Lung (tissue), 12 donors: ENCODE measurements around the gene WNK2. TPM values are rescaled to one million over a fixed set of nuclear protein-coding genes. Genes with fewer than 3 reads are reported as not detected.

Source experiments
- ATAC-seq: fragments of 200-7000 bp; cut with Tn5 transposase; one replicate; pipeline ENCODE4 v1.9.1; 2020; ENCODE audit warnings: moderate number of reproducible peaks; ENCODE audit not compliant: insufficient read depth, low FRiP score
- DNase-seq, 3 donors: peaks; one replicate each; pipeline ENCODE4 v3.0.0-alpha.2; 2013 to 2017
- H3K27ac ChIP-seq, 2 donors: one replicate each; pipeline ENCODE4 v1.5.1; 2013; ENCODE audit warnings: mild to moderate bottlenecking in 2 of 2, moderate library complexity in 2 of 2, control low read depth in 1 of 2, inconsistent platforms in 1 of 2, low read depth in 1 of 2, low read length in 1 of 2
- H3K27me3 ChIP-seq, 3 donors: one replicate each; pipeline ENCODE4 v1.5.1; 2013; ENCODE audit warnings: low read length in 2 of 3; ENCODE audit not compliant: control insufficient read depth in 3 of 3, insufficient read depth in 3 of 3
- H3K36me3 ChIP-seq, 4 donors: one replicate each; pipeline ENCODE4 v1.5.1; 2013; ENCODE audit warnings: low read length in 4 of 4, mild to moderate bottlenecking in 1 of 4, moderate library complexity in 1 of 4; ENCODE audit not compliant: control insufficient read depth in 4 of 4, insufficient read depth in 4 of 4
- H3K4me1 ChIP-seq, 5 donors: one replicate each; pipeline ENCODE4 v1.5.1; 2013; ENCODE audit warnings: low read length in 5 of 5, mild to moderate bottlenecking in 2 of 5, moderate library complexity in 1 of 5; ENCODE audit not compliant: control insufficient read depth in 5 of 5, insufficient read depth in 5 of 5
- H3K4me3 ChIP-seq: one replicate; pipeline ENCODE4 v1.5.1; 2013; ENCODE audit warnings: mild to moderate bottlenecking, control low read depth, moderate library complexity
- H3K9ac ChIP-seq, 2 donors: one replicate each; pipeline ENCODE4 v1.5.1; 2013; ENCODE audit warnings: low read length in 2 of 2, control low read depth in 1 of 2; ENCODE audit not compliant: insufficient read depth in 1 of 2
- H3K9me3 ChIP-seq, 4 donors: one replicate each; pipeline ENCODE4 v1.5.1; 2013; ENCODE audit warnings: low read length in 3 of 4, mild to moderate bottlenecking in 1 of 4, moderate library complexity in 1 of 4; ENCODE audit not compliant: control insufficient read depth in 4 of 4, insufficient read depth in 3 of 4
- CTCF ChIP-seq: IDR thresholded peaks from 2 replicates; pipeline ENCODE4 v1.5.1; 2012; ENCODE audit warnings: mild to moderate bottlenecking; ENCODE audit errors: control extremely low read depth, extremely low read depth
- WGBS, 2 donors: extraction: QIAGEN DNeasy Blood & Tissue Kit; methylation state at CpG; one replicate each; pipeline ENCODE4 v1.1.7; 2013; 5-methylcytosine and 5-hydroxymethylcytosine counted together
- polyA plus RNA-seq, 2 donors: library from polyadenylated mRNA; stranded (reverse); fragments of 200-250 nt; gene quantifications; one replicate each; pipeline ENCODE4 v1.2.1, GENCODE V29; 2013
- total RNA-seq, 2 donors: library from RNA; depleted of rRNA in 1 of 2; stranded (reverse); fragments of >200 nt in 1 of 2; gene quantifications; one replicate each; pipeline ENCODE4 v1.2.1, GENCODE V29; 2014 to 2021
- donor health status: control.
- donor health status: control.
- donor health status: Bipolar disorder and iron deficiency.
- donor health status: healthy.
- donor health status: DM: yes; HTN: yes; CAD: no.

Gene WNK2
- total and polyA plus RNA-seq, 4 donors, result 1.00 to 8.5 (median 2.9) TPM

- TF ChIP-seq CTCF, result no peak
- WGBS, 2 donors, result 78 to 94% methylated on average over 5 of the region's 5 CpGs
- no peak overlapping the region for H3K27ac ChIP-seq
- peaks cover 0 to 7% (median 0%) of the 10 kb centered on the region in 4 donors for H3K9me3 ChIP-seq
- no peaks in the 10 kb centered on the region for H3K36me3 ChIP-seq
- no peak overlapping the region for H3K4me3 ChIP-seq
- ATAC-seq, result no peak
- H3K27me3 ChIP-seq, result peaks cover 0 to 23% (median 15%) of the 10 kb centered on the region in 3 donors
- no peak overlapping the region for H3K9ac ChIP-seq
- peaks cover 0 to 16% (median under 1%) of the 10 kb centered on the region in 5 donors for H3K4me1 ChIP-seq
- no peak for DNase-seq
These were observed 2.1 kb upstream of the WNK2 start for GRCh38 chr9:93181672-93182435.

- H3K27ac ChIP-seq, result no peak overlapping the region
- H3K27me3 ChIP-seq, result peaks cover 0 to 23% (median 18%) of the 10 kb centered on the region in 3 donors
- no peak overlapping the region for H3K4me3 ChIP-seq
- DNase-seq (peak in 2 of 3 donors; percentile 21 to 31), ATAC-seq (no peak)
- WGBS, 2 donors, result 72 to 81% methylated on average over 6 of the region's 6 CpGs
- no peak for TF ChIP-seq CTCF
- no peak overlapping the region for H3K9ac ChIP-seq
- H3K9me3 ChIP-seq, result peaks cover 0 to 7% (median 0%) of the 10 kb centered on the region in 4 donors
- H3K4me1 ChIP-seq, result peaks cover 0 to 16% (median 5%) of the 10 kb centered on the region in 5 donors
- no peaks in the 10 kb centered on the region for H3K36me3 ChIP-seq
These were observed 1.4 kb upstream of the WNK2 start for GRCh38 chr9:93182572-93182971.

- no peak for TF ChIP-seq CTCF
- 86 to 87% methylated on average over 5 of the region's 5 CpGs for WGBS, 2 donors
- Histone ChIP-seq H3K9me3 (peaks cover 0 to 7% (median 0%) of the 10 kb centered on the region in 4 donors), H3K4me1 (peaks cover 0 to 15% (median 5%) of the 10 kb centered on the region in 5 donors), H3K4me3 (no peak overlapping the region), H3K36me3 (no peaks in the 10 kb centered on the region), H3K27me3 (peaks cover 0 to 23% (median 18%) of the 10 kb centered on the region in 3 donors), H3K9ac (no peak overlapping the region), H3K27ac (no peak overlapping the region)
- ATAC-seq (no peak), DNase-seq (no peak)
These were observed 742 bp upstream of the WNK2 start for GRCh38 chr9:93183131-93183662.
